HG03039 (cell line): ENCODE measurements around the gene TXNL4A.

Experiments
- ATAC-seq: cut with Tn5 transposase; IDR thresholded peaks from one replicate; pipeline ENCODE4 v1.9.1; 2021; ENCODE audit warnings: mild to moderate bottlenecking, moderate library complexity; ENCODE audit not compliant: unreplicated experiment

Gene TXNL4A

DNA sequence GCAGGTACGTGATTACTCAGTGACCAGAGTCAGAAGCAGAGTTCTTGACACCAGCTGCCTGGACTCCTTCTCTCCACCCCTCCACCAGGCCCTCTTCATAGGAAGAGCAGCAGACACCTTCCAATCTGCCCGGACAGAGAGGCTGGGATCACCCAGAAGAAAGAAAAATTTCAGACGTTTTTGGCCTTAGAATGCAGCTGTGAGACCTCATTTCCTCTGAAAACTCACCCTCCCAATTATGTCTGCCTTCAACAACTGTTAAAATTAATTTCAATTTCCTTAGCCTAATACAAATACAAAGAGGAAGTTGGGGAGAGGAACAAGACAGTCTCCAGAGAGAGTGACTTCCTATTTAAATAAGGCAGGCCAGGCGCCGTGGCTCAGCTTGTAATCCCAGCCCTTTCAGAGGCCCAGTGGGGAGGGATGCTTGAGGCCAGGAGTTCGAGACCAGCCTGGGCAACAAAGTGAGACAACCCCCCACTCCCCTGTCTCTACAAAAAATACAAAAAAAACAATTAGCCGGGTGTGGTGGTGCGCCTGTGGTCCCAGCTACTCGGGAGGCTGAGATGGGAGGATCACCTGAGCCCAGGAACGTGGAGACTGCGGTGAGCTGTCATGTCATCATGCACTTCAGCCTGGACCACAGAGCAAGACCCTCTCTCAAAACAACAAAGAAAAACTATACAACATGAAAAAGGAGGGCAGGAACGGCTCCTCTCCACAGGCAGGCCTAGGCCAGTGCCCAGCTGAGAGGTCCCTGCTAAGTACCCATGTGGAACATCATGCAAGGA, 38.5 kb downstream of the TXNL4A start:
- no peak for ATAC-seq

DNA sequence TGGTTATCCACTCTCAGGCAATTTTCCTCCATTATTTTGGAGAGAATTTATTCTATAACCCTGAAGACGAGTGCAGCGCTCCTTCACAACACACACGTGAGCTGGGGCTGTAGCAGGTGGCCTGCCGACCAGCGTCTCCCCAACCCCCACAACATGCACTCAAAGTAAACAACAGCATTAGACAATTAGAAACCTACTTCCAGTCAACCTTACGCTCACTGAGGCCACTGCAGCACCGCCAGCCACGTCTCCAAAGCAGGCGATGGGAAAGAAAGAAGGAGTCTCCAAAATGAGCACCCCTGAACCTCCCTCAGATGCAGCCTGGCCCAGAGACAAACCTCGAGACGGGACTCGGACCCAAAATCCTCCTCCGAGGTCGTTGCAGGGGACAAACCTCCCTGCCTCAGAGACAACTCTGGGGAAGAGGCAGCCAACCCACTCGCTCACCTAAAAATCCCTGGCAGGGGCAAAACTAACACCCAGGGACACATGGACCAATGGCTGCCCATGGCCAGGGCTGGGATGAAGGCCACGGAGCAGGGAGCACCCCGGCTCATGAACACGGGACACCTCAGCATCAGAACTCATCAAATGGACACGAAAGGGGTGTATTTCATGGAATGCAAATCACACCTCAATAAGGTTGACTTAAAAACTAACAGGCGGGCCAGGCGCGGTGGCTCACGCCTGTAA, 39.5 kb downstream of the TXNL4A start:
- ATAC-seq = no peak

DNA sequence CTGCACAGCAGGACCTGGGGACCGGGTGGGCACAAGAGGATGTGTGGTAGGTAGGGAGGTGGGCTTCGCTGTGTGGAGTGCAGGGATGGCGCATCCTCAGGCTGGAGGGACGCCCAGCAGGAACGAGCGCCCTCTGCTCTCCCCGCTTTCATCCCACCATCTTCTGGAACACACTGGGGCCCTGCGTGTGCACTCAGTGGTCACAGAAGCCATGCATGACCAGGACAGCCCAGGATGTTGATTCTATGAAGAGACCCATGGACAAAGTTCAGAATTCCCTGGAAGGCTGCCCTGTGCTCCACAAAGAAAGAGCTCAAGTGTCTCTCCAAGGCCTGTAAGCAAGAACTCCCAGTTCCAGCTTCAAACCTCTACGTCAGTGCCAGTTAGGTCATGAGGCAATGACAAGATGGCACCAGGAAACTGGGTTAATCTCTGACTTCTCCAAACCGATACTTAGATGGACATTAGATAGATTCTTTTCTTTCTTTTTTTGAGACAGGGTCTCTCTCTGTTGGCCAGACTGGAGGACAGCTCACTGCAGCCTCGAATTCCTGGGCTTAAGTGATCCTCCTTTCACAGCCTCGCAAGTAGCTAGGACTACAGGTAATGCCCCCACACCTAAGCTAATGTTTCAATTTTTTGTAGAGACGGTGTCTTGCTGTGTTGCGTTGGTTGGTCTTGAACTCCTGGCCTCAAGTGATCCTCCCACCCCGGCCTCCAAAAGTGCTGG, 40.3 kb downstream of the TXNL4A start:
- ATAC-seq = no peak

DNA sequence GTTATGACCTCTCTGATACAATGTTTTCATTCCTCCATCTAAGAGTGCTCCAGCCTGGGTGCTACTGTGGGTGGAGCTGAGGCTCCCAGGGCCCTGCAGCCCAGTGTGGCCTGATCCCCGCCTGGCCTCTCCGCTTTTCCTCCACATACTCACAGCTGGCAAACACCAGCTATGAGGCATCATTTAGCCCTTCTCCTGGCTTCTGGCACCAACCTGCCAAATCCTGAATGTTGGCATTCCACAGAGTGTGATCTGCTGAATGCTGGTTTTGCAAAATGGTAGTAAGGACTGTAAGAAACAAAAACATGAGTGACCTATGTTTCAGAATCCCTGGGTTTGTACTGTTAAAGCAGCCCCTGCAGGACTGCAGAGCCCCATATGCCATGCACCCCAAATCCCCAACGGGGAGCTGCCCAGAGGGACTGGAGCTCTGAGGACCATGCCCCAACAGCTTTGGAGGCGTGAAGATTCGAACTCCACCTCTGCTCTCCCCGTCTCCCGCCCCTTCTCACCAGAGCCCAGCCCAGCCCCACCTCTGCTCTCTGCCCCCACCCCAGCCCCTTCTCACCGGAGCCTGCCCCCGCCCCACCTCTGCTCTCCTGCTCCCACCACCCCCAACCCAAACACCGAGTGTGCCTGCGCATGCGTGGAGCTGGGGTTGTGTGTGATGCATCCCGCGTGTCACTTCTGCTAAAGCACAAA, 41.2 kb downstream of the TXNL4A start:
- ATAC-seq = no peak

DNA sequence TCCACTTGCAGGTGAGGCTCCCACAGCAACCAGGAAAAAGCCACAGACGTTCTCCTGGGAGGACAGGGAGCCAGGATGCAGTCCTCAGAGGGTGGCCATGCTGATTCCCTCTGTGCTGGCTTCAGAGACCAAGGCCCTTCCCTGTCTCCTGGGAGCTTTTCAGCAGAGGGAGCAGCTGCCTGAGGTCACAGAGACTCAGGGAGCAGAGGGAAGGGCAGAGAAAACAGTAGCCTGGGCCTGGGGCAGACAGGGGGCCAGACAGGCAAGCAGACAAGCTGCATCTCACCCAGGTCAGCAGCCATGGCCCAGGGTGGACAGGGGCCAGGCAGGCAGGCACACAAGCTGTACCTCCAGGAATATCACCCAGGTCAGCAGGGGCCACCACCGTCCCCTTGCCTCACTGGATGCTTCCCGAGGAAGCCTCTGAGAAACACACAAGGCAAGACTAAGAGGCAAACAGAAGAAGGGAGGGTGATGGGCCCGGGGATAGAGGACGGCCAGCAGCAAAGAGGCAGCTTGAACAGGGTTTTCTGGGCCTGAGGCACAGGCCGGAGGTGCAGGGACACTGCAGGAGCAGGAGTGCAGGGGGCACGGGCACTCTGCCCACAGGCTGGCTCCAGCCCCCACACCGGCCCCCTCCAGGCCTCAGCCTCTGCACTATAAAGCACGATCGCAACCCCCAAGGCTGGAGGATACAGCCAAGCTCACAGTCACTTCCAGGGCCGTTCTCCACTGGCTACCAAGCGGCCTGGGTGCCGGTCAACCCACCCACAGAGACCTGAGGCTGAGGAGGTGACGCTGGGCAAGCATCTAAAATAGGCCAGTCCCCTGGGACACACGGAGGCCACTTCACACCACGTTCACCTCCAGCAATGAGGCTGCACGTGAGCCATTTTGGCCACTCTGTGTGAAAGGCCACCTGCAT, 43.0 kb downstream of the TXNL4A start:
- no peak for ATAC-seq

DNA sequence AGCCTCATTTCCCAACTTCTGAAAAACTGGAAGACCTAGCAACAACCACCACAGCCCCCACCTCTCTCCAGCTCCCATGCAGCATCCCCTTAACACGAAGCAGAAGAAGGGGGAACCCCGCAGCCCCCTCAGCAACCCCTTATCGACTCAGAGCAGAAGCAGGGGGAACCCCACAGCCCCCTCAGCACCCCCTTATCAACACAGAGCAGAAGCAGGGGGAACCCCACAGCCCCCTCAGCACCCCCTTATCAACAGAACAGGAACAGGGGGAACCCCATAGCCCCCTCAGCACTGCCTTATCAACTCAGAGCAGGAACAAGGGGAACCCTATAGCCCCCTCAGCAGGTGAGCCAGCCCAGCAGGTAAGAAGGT, 43.6 kb downstream of the TXNL4A start:
- ATAC-seq = no peak

- no peak for ATAC-seq
These were observed 44.1 kb downstream of the TXNL4A start for GRCh38 chr18:79944126-79944731.

DNA sequence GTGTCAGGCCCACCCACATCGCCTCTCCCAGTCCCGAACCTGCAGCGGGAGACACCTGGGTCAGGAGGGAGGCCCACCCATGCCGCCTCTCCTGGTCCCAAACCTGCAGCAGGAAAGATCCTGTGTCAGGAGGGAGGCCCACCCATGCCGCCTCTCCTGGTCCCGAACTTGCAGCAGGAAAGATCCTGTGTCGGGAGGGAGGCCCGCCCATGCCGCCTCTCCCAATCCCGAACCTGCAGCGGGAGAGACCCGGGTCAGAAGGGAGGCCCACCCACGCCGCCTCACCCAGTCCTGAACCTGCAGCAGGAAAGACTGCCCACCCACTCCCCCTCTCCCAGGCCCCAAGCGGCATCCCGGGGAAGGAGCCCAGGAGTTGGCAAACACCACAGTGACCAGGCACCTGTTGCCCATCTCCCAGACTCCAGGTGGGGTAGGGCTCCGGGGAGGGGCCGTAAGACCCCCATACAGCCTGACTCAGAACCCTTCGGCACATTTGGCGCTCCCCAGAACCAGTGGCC, 44.7 kb downstream of the TXNL4A start:
- no peak for ATAC-seq

DNA sequence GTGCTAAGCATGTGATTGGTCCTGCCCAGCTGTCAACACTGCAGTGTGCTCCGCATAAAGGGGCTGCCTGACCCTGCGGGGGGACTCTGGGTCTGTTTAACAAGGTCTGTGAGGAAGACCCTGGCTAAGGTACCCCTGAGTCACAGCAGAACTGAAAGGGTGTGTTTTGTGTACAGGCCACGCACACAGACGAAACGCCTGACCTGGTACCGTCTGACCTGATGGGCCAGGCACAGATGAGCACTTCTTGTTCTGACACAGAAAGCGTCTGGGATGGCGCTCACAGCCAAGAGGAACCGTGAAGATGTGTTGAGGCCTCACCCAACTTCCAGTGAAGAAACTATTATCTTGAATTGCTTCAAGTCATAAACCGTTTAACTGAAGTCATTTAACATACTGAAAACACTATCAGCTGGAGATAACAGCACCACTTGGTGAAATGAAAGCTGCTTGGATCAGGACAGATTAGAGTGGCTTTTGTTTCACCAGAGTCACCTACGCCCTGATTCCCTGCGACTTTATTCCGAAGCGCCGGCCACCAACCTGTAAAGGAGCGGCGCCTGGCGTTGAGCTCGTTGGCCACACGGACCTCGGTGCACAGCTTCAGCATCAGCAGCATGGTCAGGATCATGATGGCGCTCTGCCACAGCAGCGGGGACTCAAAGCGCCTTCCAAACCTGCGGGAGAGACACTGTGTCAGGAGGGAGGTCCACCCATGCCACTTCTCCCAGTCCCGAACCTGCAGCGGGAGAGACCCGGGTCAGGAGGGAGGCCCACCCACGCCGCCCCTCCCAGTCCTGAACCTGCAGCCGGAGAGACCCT, 45.4 kb downstream of the TXNL4A start:
- ATAC-seq = no peak

DNA sequence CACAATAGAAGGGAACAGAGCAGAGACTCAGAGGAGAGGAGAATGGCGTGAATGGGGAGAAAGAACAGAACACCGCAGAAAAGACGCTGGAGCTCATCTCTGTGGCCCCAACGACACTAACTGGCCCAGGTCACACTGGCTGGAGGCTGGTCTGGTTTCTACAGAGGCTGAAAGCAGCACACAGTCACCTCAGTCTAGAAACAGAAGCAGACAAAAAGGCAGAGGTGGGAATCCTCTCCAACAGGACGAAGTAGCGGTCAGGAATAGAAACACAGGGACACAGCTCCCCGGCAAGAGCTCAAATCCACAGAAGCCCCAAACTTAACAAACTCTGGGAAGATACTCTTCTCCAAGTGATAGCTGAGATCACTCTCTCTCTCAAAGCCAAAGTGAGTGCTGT, 46.2 kb downstream of the TXNL4A start:
- no peak for ATAC-seq

DNA sequence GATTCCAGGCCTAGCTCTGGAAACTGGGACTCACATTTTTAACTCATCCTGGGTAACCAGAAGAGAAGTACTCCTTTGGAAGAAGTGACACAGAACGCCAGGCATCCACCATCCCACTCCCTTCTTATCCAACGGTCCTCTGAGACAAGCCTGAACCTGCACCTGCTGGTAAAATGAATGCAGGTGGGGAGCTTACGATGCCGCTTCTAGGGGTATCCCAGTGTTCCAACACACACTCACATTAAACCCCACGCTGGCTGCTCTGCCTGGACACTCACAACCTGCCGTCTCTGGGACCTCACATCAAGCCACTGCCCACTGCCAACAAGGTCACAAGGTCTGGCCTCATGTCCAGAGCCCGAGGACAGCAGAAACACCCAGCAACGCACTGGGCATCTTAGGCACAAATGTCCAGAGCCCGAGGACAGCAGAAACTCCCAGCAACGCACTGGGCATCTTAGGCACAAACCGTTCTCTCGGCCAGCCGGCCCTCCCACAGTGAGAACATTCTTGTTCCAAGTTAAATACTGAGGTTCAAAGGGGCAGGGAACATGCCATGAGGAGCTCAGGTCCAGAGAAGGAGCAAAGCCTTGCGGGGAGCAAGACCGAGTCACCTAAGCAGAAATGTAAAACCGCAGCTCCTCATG, 46.8 kb downstream of the TXNL4A start:
- ATAC-seq = no peak

GRCh38 chr18:79940814-79941472, 47.4 kb downstream of the TXNL4A start:
- ATAC-seq = no peak

- no peak for ATAC-seq
These were observed 48.1 kb downstream of the TXNL4A start for GRCh38 chr18:79940126-79940813.

DNA sequence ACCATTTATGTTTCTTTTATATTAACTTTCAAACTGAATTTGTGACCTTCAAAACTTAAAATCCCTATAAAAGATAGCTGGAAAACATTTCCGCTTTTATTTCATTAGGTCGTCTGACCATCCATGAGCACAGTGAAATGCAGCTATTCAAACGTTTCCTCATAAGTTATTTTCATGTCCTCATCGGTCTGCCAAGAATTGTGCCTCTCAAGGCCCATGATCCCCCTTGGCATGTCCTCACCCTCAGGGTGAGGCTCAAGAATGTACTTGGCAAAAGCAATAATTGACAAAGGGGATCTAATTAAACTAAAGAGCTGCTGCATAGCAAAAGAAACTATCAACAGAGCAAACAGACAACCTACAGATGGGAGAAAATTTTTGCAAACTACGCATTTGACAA, 49.3 kb downstream of the TXNL4A start:
- no peak for ATAC-seq

DNA sequence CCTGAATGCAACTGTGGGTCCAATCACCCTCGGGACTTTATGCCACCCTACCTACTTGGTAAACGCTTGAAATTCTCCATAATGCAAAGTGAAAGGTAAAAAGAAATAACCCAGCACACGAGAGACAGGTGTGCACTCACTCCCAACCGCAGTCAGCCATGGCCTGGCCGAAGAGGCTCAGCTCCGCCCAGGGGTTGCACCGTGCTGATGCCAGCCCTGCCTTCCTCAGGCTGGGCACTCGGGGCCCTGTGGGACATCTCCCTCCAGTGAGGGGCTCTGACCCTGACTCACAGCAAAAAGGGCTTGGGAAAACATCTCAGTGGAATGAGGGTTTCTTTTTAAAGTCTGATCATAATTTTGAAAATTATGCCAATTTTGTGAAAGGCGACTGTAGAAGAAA, 50.2 kb downstream of the TXNL4A start:
- ATAC-seq = no peak

DNA sequence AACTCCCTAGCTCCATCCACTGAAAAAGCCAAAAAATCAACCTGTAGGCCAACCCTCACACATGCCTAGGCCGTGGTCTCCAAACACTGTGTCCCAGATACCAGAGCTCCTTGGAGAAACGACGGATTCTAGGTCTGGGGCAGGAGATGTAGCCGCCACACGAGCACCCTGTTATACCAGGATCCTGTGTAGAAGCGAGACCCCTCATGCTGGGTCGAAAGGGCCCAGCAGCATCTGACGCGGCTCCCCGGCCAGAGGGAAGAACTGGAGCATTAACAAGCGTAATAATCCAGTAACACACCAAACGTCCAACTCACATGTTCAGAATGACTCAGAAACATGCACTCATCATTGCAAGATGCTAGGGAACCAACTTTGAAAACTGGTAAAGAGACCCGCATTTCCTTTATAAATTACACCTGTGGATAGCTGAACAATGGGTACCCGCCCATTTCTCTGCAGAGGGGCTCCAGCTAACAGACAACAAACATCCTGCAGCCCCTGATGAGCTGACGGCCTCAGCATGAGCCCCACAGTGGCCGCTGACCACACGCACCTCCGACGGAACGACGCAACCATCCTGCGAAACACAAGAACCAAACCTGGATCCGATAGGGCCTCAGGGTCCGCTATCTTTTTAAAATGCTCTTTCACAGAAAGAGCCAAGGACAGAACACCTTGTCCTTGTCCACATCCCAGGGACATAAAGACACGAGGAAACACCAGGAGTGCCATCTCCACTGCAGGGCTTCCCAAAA, 51.1 kb downstream of the TXNL4A start:
- ATAC-seq = no peak
